HepG2 (cell line): ENCODE measurements around the gene FOXA3. TPM values are rescaled to one million over a fixed set of nuclear protein-coding genes. Genes with fewer than 3 reads are reported as not detected.
A peak's percentile ranks its signal among the peaks of the same experiment; 100 is the strongest.

ENCODE experiments used
- CBX2 ChIP-seq, 2 experiments: fragments of 200-600 bp in 1 of 2; sonication (generic); formaldehyde crosslinking in 1 of 2; IDR thresholded peaks; 2 replicates each; pipeline versions ENCODE4 v1.7.0 to v1.8.1; 2018 to 2022; ENCODE audit warnings: low read depth in 2 of 2, low read length in 1 of 2, mild to moderate bottlenecking in 1 of 2, missing genetic modification reagents in 1 of 2
- EZH2 ChIP-seq: conservative IDR thresholded peaks from 2 replicates; pipeline ENCODE4 v1.6.1; 2012; ENCODE audit warnings: mild to moderate bottlenecking, low read depth, low read length, moderate library complexity
- FOXO1 ChIP-seq: sonication (generic); formaldehyde crosslinking; IDR thresholded peaks from 2 replicates; pipeline ENCODE4 v1.4.0; 2020; ENCODE audit warnings: missing genetic modification reagents
- HNRNPUL1 ChIP-seq: fragments of 200-400 bp; formaldehyde crosslinking; IDR thresholded peaks from 2 replicates; pipeline ENCODE4 v1.6.1; 2017; ENCODE audit warnings: low read depth, mild to moderate bottlenecking, low read length, moderate library complexity
- IRX3 ChIP-seq: sonication (generic); formaldehyde crosslinking; IDR thresholded peaks from 2 replicates; pipeline ENCODE4 v1.8.1; 2023; ENCODE audit warnings: mild to moderate bottlenecking, low read depth, missing genetic modification reagents, borderline replicate concordance
- ISL2 ChIP-seq: sonication (generic); formaldehyde crosslinking; IDR thresholded peaks from 2 replicates; pipeline ENCODE4 v1.5.0; 2020; ENCODE audit warnings: missing genetic modification reagents
- KDM4B ChIP-seq: sonication (generic); formaldehyde crosslinking; IDR thresholded peaks from 2 replicates; pipeline ENCODE4 v1.4.0; 2020; ENCODE audit warnings: missing genetic modification reagents
- MYNN ChIP-seq: sonication (generic); formaldehyde crosslinking; IDR thresholded peaks from 2 replicates; pipeline ENCODE4 v1.4.0; 2020; ENCODE audit warnings: mild to moderate bottlenecking, low read depth, missing genetic modification reagents
- NR0B2 ChIP-seq: sonication (generic); formaldehyde crosslinking; IDR thresholded peaks from 2 replicates; pipeline ENCODE4 v1.4.0; 2020; ENCODE audit warnings: mild to moderate bottlenecking, missing genetic modification reagents
- PHF21A ChIP-seq: sonication (generic); formaldehyde crosslinking; IDR thresholded peaks from 2 replicates; pipeline ENCODE4 v1.5.0; 2020; ENCODE audit warnings: mild to moderate bottlenecking, missing genetic modification reagents
- RXRB ChIP-seq: IDR thresholded peaks from 2 replicates; pipeline ENCODE4 v1.6.1; 2016; ENCODE audit warnings: borderline replicate concordance, missing genetic modification reagents, missing compliant biosample characterization
- TBX2 ChIP-seq: sonication (generic); formaldehyde crosslinking; IDR thresholded peaks from 2 replicates; pipeline ENCODE4 v1.5.0; 2020; ENCODE audit warnings: missing genetic modification reagents, mild to moderate bottlenecking, borderline replicate concordance
- TCF7 ChIP-seq: sonication (generic); IDR thresholded peaks from 2 replicates; pipeline ENCODE4 v1.6.1; 2016; ENCODE audit warnings: antibody characterized with exemption, low read depth
- ZC3H4 ChIP-seq: sonication (generic); formaldehyde crosslinking; IDR thresholded peaks from 2 replicates; pipeline ENCODE4 v1.4.0; 2020; ENCODE audit warnings: missing genetic modification reagents, borderline replicate concordance
- ZKSCAN1 ChIP-seq: fragments of 150-350 bp; IDR thresholded peaks from 2 replicates; pipeline ENCODE4 v1.6.1; 2014; ENCODE audit warnings: low read length
- ZKSCAN5 ChIP-seq: sonication (generic); formaldehyde crosslinking; IDR thresholded peaks from 2 replicates; pipeline ENCODE4 v1.5.1; 2020; ENCODE audit warnings: mild to moderate bottlenecking, missing genetic modification reagents
- ZNF251 ChIP-seq: sonication (generic); formaldehyde crosslinking; IDR thresholded peaks from 2 replicates; pipeline ENCODE4 v1.9.0; 2021; ENCODE audit warnings: mild to moderate bottlenecking, missing genetic modification reagents
- ZNF256 ChIP-seq: sonication (generic); formaldehyde crosslinking; conservative IDR thresholded peaks from 2 replicates; pipeline ENCODE4 v1.4.0; 2020; ENCODE audit warnings: missing genetic modification reagents
- ZNF619 ChIP-seq: sonication (generic); formaldehyde crosslinking; IDR thresholded peaks from 2 replicates; pipeline ENCODE4 v1.4.0; 2020; ENCODE audit warnings: mild to moderate bottlenecking, missing genetic modification reagents
- ZZZ3 ChIP-seq: sonication (generic); formaldehyde crosslinking; IDR thresholded peaks from 2 replicates; pipeline ENCODE4 v1.4.0; 2020; ENCODE audit warnings: missing genetic modification reagents, mild to moderate bottlenecking, borderline replicate concordance
- polyA plus RNA-seq, 8 experiments: library from polyadenylated mRNA; depleted of rRNA in 3 of 8; stranded (reverse) in 7 of 8; unstranded in 1 of 8; fragments of >200 nt; fragmentation: Illumina TruSeq in 4 of 8; extraction: Trizol in 4 of 8; gene quantifications; 2 replicates each; pipeline versions ENCODE4 v1.2.1 to v1.2.3, GENCODE V29; 2011 to 2016; ENCODE audit warnings: low read depth in 4 of 8, missing spikeins in 1 of 8, mixed read lengths in 1 of 8; ENCODE audit not compliant: insufficient read depth in 1 of 8
- total RNA-seq, 5 experiments: library from RNA; depleted of rRNA; stranded (reverse); fragments of >200 nt; fragmentation: Illumina TruSeq; extraction: Trizol; gene quantifications; 2 replicates each; pipeline ENCODE4 v1.2.3, GENCODE V29; 2016; ENCODE audit warnings: low read depth in 1 of 5
- TF ChIP-seq, protein P1 (sequence below): IDR thresholded peaks from 2 replicates; pipeline ENCODE4 v1.4.0; 2020; ENCODE audit warnings: mild to moderate bottlenecking, missing genetic modification reagents
- TF ChIP-seq, protein P2 (sequence below): sonication (generic); formaldehyde crosslinking; IDR thresholded peaks from 2 replicates; pipeline ENCODE4 v1.5.0; 2020; ENCODE audit warnings: missing genetic modification reagents, mild to moderate bottlenecking, borderline replicate concordance

The FOXA3 gene
- total and polyA plus RNA-seq, 2 of the 13 experiments (the other 11 are each of a cell fraction or from before 2014, with no cell fraction given), result 29.8 to 47.6 TPM

DNA sequence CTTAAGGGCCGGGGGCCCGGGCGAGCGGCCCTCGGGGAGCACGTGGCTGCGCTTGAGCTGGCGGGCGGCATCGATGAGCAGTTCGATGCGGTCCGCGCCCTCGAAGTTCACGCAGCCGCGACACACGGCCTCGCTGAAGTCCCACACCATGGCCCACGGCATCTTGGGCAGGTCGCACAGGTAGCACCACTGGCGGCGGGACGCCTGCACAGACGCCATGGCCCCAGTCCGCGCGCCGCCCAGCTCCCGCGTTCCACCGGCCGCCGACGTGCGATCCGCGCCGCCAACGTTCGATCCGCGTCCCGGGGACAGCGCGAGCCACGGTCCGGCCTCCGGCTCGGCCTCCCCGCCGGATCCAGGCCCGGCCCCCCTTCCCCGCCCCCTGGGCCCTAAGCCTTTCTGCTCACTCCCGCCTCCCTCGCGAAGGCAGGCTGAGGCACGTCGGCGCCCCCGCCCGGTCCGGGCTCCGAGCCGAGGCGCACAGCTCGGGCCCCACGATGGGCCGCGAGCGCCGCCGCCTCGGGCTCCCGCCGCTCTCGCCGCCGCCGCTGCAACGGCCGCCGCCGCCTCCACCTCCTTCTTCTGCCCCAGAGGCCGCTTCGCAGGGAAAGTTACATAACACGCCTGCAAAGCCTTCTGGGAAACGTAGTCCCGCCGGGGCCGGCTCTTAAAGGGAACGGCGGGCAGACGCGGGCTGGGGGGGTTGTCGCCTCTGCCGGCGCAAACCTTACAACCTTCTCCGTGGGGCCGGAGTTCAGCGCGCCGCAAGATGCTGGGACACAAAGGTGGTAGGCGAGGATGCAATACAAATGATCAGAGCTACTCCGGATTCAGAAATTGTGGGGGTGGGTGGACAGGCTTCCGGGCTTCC is 21.7 kb downstream of the FOXA3 start, which contains the start of gene IRF2BP1 (continued):
- peak; percentile 58; the same call in 1 of the 2 replicates for TF ChIP-seq NR0B2 (CRISPR knock-in tag)
- TF ChIP-seq ZKSCAN1, result no peak
- no peak; the same call in 1 of the 2 replicates for TF ChIP-seq ZNF619 (CRISPR knock-in tag)
- TF ChIP-seq ZNF251 (CRISPR knock-in tag), result no peak
- TF ChIP-seq RXRB, result no peak
- no peak for TF ChIP-seq KDM4B (CRISPR knock-in tag)
- TF ChIP-seq TBX2, result no peak; the same call in 1 of the 2 replicates
- TF ChIP-seq ISL2, result no peak
- no peak for TF ChIP-seq CBX2 (IDR thresholded peaks at IDR 0.05; ENCODE audit: low read depth, low read length)
- no peak for TF ChIP-seq CBX2 (CRISPR knock-in tag; IDR thresholded peaks at IDR 0.05; ENCODE audit: low read depth)
- TF ChIP-seq, protein P1, sequence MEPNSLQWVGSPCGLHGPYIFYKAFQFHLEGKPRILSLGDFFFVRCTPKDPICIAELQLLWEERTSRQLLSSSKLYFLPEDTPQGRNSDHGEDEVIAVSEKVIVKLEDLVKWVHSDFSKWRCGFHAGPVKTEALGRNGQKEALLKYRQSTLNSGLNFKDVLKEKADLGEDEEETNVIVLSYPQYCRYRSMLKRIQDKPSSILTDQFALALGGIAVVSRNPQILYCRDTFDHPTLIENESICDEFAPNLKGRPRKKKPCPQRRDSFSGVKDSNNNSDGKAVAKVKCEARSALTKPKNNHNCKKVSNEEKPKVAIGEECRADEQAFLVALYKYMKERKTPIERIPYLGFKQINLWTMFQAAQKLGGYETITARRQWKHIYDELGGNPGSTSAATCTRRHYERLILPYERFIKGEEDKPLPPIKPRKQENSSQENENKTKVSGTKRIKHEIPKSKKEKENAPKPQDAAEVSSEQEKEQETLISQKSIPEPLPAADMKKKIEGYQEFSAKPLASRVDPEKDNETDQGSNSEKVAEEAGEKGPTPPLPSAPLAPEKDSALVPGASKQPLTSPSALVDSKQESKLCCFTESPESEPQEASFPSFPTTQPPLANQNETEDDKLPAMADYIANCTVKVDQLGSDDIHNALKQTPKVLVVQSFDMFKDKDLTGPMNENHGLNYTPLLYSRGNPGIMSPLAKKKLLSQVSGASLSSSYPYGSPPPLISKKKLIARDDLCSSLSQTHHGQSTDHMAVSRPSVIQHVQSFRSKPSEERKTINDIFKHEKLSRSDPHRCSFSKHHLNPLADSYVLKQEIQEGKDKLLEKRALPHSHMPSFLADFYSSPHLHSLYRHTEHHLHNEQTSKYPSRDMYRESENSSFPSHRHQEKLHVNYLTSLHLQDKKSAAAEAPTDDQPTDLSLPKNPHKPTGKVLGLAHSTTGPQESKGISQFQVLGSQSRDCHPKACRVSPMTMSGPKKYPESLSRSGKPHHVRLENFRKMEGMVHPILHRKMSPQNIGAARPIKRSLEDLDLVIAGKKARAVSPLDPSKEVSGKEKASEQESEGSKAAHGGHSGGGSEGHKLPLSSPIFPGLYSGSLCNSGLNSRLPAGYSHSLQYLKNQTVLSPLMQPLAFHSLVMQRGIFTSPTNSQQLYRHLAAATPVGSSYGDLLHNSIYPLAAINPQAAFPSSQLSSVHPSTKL (CRISPR knock-in tag), result no peak
- TF ChIP-seq HNRNPUL1, result no peak
- no peak; the same call in 1 of the 2 replicates for TF ChIP-seq FOXO1 (CRISPR knock-in tag)
- no peak for TF ChIP-seq ZNF256 (CRISPR knock-in tag)
- no peak for TF ChIP-seq ZZZ3
- TF ChIP-seq EZH2, result no peak
- no peak; the same call in 1 of the 2 replicates for TF ChIP-seq ZC3H4 (CRISPR knock-in tag)
- TF ChIP-seq TCF7, result no peak
- TF ChIP-seq PHF21A (CRISPR knock-in tag), result no peak
- TF ChIP-seq, protein P2, sequence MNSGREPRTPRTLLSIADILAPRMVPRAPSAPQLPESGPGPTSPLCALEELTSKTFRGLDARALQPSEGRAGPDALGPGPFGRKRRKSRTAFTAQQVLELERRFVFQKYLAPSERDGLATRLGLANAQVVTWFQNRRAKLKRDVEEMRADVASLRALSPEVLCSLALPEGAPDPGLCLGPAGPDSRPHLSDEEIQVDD (CRISPR knock-in tag), result 0 out of 2 replicates have a peak, but pooled peaks have one; percentile 52
- TF ChIP-seq IRX3 (CRISPR knock-in tag), result 0 out of 2 replicates have a peak, but pooled peaks have one; percentile 2
- no peak for TF ChIP-seq ZKSCAN5
- TF ChIP-seq MYNN (CRISPR knock-in tag), result no peak
